Posterior cingulate gyrus (tissue), 11 donors: ENCODE data around the gene HDAC10.

Source experiments
- DNase-seq, 10 donors: peaks; one replicate each; pipeline versions ENCODE4 v3.0.0 to v3.0.0-alpha.2; 2020 to 2021; ENCODE audit warnings: mixed read lengths in 3 of 10
- intact Hi-C: fragments of 100-400 bp; cut with DNase I; formaldehyde crosslinking; loops from one replicate; pipeline ENCODE4 v1.15.1; 2023

HDAC10 gene, protein sequence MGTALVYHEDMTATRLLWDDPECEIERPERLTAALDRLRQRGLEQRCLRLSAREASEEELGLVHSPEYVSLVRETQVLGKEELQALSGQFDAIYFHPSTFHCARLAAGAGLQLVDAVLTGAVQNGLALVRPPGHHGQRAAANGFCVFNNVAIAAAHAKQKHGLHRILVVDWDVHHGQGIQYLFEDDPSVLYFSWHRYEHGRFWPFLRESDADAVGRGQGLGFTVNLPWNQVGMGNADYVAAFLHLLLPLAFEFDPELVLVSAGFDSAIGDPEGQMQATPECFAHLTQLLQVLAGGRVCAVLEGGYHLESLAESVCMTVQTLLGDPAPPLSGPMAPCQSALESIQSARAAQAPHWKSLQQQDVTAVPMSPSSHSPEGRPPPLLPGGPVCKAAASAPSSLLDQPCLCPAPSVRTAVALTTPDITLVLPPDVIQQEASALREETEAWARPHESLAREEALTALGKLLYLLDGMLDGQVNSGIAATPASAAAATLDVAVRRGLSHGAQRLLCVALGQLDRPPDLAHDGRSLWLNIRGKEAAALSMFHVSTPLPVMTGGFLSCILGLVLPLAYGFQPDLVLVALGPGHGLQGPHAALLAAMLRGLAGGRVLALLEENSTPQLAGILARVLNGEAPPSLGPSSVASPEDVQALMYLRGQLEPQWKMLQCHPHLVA

GRCh38 chr22:50250555-50251476, at the start of gene HDAC10:
Gene HDAC10, minus strand, starts transcription at chr22:50251265. Its CDS starts 233 bp downstream, at chr22:50251032.
- DNase-seq, result peak in 3 of 10 donors; percentile 56 to 92 (median 87)
- intact Hi-C loops, result loop anchor here (5.0 kb wide), 1 partner anchor 91 kb away; the partner anchor contains the start of gene PPP6R2

DNA sequence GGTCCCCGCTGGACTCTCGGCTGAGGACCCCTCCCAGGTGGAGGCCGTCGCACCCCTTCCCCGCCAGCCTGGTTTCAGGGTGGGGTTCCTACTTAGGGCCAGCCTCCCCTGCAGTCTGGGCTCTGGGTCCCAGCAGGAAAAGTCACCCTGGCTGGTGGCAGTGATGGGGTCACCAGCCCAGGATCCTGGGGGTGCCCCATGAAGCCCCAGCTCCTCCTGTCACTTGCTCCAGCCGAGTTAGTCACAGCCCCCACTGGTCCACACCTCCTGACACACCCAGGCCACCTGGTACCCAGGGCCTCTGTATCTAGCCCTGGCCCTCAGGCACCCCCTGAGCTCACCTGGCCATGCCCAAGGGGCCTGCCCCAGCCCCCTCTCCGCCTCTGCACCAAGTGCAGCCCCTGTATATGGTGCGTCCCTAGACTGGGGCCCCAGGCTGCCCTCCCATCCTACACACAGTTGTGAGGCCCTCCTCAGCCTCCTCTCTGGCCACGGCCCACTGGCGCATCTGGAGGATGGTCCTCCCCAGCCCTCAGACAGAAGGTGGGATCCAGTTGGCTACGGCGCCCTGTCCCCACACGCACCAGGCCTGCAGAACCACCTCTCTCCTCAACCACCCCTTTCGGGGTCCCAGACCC, 49.7 kb upstream of the HDAC10 start:
- no peak for DNase-seq
- intact Hi-C loops, result no loop called here

- intact Hi-C loops, result no loop called here
Measured at GRCh38 chr22:50299785-50300619, 48.9 kb upstream of the HDAC10 start.

DNA sequence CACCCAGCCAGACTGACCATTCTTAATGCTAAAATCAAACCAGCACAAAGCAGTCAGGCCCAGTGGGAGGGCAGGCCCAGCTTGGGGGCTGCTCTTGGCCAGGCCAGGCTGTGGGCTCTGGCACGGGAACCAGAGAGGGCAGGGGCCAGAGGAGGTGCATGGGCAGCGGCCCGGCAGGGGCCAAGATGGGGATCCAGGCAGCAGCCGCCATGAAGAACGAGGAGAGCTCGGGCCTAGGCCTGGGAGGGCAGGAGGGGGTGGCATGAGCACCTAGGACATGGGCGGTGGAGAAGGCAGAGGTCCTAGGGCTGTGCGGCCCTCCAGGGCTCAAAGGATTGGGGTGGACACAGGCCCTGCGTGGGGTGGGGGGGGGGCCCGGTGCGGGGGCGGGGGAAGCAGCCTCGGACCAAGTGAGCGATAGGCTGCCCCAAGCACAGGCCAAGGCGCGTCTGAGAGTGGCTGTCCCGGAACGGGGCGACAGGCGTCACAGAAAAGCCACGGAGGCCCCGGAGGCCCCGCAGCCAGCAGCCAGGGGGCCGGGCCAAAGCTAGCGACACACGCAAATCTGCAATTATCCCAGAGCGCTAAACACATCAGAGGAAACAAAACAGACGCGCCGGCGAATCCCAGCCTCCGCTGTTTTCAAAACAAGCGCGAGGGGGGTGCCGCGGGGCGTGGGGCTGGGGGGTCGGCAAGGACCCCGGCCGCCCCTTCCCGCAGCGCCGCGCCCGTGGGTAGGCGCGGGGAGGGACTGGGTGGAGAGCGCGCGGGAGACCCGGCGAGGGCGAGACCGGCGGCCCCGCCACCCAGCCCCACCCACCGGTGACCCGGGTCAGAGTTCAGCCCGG, 48.1 kb upstream of the HDAC10 start:
- intact Hi-C loops, result no loop called here
- DNase-seq, result peak in 1 of 10 donors; percentile 35

More at GRCh38 chr22:50299785-50300619, 48.9 kb upstream of the HDAC10 start:
- DNase-seq, result no peak

GRCh38 chr22:50298266-50298637, 47.2 kb upstream of the HDAC10 start:
- intact Hi-C loops, result no loop called here
- no peak for DNase-seq

DNA sequence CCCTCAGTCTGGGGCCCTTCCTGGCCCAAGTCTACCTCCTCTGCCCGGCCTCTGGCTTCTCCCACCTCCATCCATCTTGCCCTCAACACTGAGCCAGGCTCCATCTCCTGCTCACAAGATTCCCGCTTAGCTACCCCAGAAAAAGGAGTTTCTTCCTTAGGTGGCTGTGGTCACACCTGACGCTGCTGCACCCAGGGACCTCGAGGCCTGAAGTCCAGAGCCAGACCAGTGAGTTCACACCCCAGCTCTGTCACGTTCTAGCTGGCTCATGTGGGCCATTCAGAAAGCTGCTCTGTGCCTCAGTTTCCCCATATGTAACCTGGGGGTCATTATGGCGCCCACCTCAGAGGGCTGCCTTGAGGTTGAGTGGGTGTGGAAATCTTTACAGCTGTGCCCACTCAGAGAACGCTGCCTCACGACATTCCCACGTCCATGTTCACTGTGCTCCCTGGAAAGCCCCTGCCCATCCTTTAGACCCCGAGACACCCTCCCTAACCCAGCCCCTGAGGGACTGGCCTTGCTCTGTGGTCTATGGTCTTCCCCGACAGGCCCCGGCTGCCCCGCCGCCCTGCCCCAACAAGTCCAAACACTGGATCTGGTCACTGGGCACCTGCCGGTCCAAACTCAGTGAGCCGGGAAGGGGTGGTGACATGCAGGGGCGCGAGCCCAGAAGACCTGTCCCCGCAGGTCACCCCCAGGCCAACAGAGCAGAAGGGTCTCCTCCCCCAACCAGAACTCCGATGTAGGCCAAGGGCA, 46.6 kb upstream of the HDAC10 start:
- intact Hi-C loops, result no loop called here
- DNase-seq, result no peak

GRCh38 chr22:50296658-50297490, 45.8 kb upstream of the HDAC10 start:
- no peak for DNase-seq
- intact Hi-C loops, result no loop called here

DNA sequence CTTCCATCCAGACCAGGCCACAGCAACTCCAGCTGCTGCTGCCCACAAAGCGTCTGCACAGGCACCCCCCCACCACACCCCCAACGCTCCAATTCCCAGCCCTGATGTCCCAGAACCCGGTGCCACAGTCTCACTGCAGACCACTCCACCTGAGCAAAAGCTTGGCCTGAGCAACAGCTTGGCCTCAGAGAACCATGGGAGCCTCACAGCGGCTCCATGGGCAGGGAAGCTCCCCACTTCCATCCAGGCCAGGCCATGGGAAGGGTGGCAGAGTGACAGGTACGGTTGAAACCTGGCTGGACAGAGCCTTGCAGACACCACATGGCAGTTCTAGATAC, 43.2 kb upstream of the HDAC10 start:
- DNase-seq, result no peak
- intact Hi-C loops, result no loop called here

DNA sequence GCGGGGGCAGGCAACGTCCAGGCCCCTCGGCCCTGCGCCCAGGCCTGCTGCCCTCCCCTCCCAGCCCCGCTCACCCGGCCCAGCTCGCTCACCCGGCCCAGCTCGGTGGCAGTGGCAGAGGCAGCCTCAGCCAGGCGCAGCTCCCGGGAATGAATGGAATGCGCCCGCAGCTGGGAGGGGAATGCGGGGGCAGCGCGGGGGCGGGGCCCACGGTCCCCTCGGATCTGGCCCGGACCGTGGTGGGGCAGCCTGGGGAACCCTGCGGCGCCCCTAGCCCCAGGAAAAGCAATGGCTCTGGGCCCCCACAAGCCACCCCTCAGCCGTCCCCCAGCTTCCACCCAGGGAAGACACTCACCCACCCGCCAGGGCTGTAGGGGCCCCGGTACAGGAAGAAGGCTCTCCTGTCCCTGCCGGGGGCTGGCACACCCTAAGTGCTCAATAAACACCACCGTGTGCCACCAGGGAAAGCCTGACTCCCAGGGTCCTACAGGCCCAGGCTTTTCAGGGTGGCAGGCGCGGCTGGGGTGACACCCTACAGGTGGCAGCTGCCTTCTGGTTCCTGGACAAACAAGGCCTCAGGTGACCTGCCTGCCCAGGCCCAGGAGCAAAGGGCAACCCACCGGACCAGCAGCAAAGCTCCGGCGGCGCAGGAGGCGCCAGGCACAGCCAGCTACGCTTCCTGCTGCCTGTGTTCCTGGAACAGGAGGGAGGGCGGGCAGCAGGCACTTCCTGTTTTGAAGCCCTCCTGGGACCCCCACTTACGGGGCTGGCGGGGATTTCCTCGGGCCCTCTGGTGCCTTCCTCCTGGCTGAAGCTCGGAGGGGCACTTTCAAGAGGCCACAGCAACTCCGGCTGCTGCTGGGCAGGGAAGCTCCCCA, 42.6 kb upstream of the HDAC10 start:
- intact Hi-C loops, result no loop called here
- DNase-seq, result peak in 1 of 10 donors; percentile 35

- intact Hi-C loops, result no loop called here
- no peak for DNase-seq
Measured at GRCh38 chr22:50292643-50293440, 41.8 kb upstream of the HDAC10 start.

GRCh38 chr22:50289942-50290630, 39.0 kb upstream of the HDAC10 start:
- no peak for DNase-seq
- intact Hi-C loops, result no loop called here

GRCh38 chr22:50289151-50289941, 38.3 kb upstream of the HDAC10 start:
- intact Hi-C loops, result no loop called here
- peak in 3 of 10 donors; percentile 60 to 87 (median 78) for DNase-seq

DNA sequence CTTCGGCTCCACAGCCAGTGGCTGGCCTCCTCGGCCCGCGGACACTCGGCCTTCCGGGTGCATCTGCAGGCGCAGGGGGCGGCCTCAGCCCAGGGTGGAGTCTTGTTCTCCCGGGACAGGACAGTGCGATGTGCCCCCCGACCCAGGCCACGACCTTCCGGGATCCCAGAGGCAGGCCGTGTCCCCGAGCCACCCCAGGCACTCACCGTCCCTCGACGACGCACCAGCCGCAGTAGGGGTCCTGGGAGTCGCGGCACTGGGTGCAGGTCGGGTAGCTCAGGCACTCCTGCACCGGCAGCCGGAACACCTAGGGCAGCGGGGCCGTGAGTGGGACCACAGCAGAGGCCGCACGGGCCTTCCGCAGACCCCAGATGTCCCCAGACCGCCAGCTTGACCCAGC, 36.7 kb upstream of the HDAC10 start:
- no peak for DNase-seq
- intact Hi-C loops, result no loop called here
